H1 (cell line): Measurements from ENCODE around the gene SERGEF. TPM values are rescaled to one million over a fixed set of nuclear protein-coding genes. Genes with fewer than 3 reads are reported as not detected.

ENCODE experiments used
- BACH1 ChIP-seq: IDR thresholded peaks from 2 replicates; pipeline ENCODE4 v1.6.1; 2012; ENCODE audit warnings: low read length, improper control_type of control experiment
- EP300 ChIP-seq, 2 experiments: IDR thresholded peaks; 1 replicate in 1 of 2; 2 replicates in 1 of 2; pipeline ENCODE4 v1.6.1; 2011 to 2012; ENCODE audit warnings: low read depth in 2 of 2, low read length in 2 of 2, mild to moderate bottlenecking in 2 of 2, borderline replicate concordance in 1 of 2, inconsistent platforms in 1 of 2, moderate library complexity in 1 of 2
- KDM4A ChIP-seq: IDR thresholded peaks from one replicate; pipeline ENCODE4 v1.7.1; 2012; ENCODE audit warnings: low read depth, mild to moderate bottlenecking, moderate library complexity, low read length, inconsistent platforms; ENCODE audit not compliant: severe bottlenecking
- MAFK ChIP-seq: IDR thresholded peaks from 2 replicates; pipeline ENCODE4 v1.6.1; 2012; ENCODE audit warnings: low read depth, mild to moderate bottlenecking, improper control_type of control experiment, low read length
- NRF1 ChIP-seq: IDR thresholded peaks from 2 replicates; pipeline ENCODE4 v1.6.1; 2011; ENCODE audit warnings: mild to moderate bottlenecking, low read depth, low read length, improper control_type of control experiment
- SRF ChIP-seq: IDR thresholded peaks from 2 replicates; pipeline ENCODE4 v1.6.1; 2011; ENCODE audit warnings: mild to moderate bottlenecking, low read depth, low read length, moderate library complexity
- SUZ12 ChIP-seq: fragments of 200-600 bp; sonication (generic); IDR thresholded peaks from 2 replicates; pipeline ENCODE4 v1.6.1; 2012; ENCODE audit warnings: mild to moderate bottlenecking, inconsistent platforms, low read length, moderate library complexity, mixed read lengths
- TAF1 ChIP-seq: IDR thresholded peaks from 2 replicates; pipeline ENCODE4 v1.6.1; 2011; ENCODE audit warnings: mild to moderate bottlenecking, low read depth, low read length
- polyA plus RNA-seq, 7 experiments: library from polyadenylated mRNA; depleted of rRNA in 3 of 7; stranded (reverse) in 5 of 7; unstranded in 2 of 7; fragments of >200 nt in 5 of 7; fragments of 200-250 nt in 2 of 7; gene quantifications; 1 replicate in 5 of 7; 2 replicates in 1 of 7; 4 replicates in 1 of 7; pipeline versions ENCODE4 v1.2.1 to v1.2.3, GENCODE V29; 2011 to 2013; ENCODE audit warnings: missing spikeins in 2 of 7, mixed read lengths in 2 of 7
- total RNA-seq: library from RNA; stranded (reverse); fragmentation: NEBNext Ultra II Directional; extraction: Animal tissue kit (Norgen Biotek cat#: 25700); gene quantifications from 2 replicates; pipeline ENCODE4 v1.2.1, GENCODE V29; 2021
- TF ChIP-seq, protein P1 (sequence below): IDR thresholded peaks from 2 replicates; pipeline ENCODE4 v1.6.1; 2012; ENCODE audit warnings: low read length, inconsistent platforms

The SERGEF gene
- total and polyA plus RNA-seq, 2 of the 8 experiments (the other 6 are each of a cell fraction or from before 2014, with no cell fraction given) = 16.6 to 28.8 TPM

GRCh38 chr11:17762309-17762974, 250.4 kb downstream of the SERGEF start (continued):
- TF ChIP-seq, protein P1, sequence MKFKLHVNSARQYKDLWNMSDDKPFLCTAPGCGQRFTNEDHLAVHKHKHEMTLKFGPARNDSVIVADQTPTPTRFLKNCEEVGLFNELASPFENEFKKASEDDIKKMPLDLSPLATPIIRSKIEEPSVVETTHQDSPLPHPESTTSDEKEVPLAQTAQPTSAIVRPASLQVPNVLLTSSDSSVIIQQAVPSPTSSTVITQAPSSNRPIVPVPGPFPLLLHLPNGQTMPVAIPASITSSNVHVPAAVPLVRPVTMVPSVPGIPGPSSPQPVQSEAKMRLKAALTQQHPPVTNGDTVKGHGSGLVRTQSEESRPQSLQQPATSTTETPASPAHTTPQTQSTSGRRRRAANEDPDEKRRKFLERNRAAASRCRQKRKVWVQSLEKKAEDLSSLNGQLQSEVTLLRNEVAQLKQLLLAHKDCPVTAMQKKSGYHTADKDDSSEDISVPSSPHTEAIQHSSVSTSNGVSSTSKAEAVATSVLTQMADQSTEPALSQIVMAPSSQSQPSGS = no peak
- TF ChIP-seq EP300 (IDR thresholded peaks at IDR 0.05; ENCODE audit: borderline replicate concordance in 1 of 2, low read depth in 2 of 2, low read length in 2 of 2) (no peak), SRF (no peak), KDM4A (no peak), SUZ12 (no peak), TAF1 (no peak), NRF1 (no peak), MAFK (no peak), BACH1 (no peak)
